Stimulated activated CD4-positive, alpha-beta T cell treated with anti-CD3 and anti-CD28 coated beads, Interleukin-12 subunit alpha, Interleukin-12 subunit beta, amount 100 ng/mL, for 24 hours (primary cell): ENCODE data around the gene ALDH4A1.

Source experiments
- DNase-seq, 2 experiments: peaks; one replicate each; pipeline ENCODE4 v3.0.0-alpha.2; 2020; ENCODE audit warnings: low read depth in 2 of 2

Gene ALDH4A1

GRCh38 chr1:18922848-18923755 is 20.7 kb upstream of the ALDH4A1 start:
- no peak for DNase-seq

- DNase-seq, result no peak
Observed at GRCh38 chr1:18922319-18922726, 20.0 kb upstream of the ALDH4A1 start.

- DNase-seq, result no peak
Observed at GRCh38 chr1:18921516-18922251, 19.3 kb upstream of the ALDH4A1 start.

- DNase-seq, result no peak
Observed at GRCh38 chr1:18920931-18921330, 18.6 kb upstream of the ALDH4A1 start.

GRCh38 chr1:18919956-18920355 is 17.6 kb upstream of the ALDH4A1 start:
- no peak for DNase-seq

- DNase-seq, result no peak
Observed at GRCh38 chr1:18919197-18919905, 17.0 kb upstream of the ALDH4A1 start.

- DNase-seq, result no peak
Observed at GRCh38 chr1:18918417-18918816, 16.1 kb upstream of the ALDH4A1 start.

- DNase-seq, result no peak
Observed at GRCh38 chr1:18917071-18917799, 14.9 kb upstream of the ALDH4A1 start.

GRCh38 chr1:18915341-18915740 is 13.0 kb upstream of the ALDH4A1 start:
- no peak for DNase-seq

- DNase-seq, result peak; percentile 50 to 74
Observed at GRCh38 chr1:18913065-18913835, 10.9 kb upstream of the ALDH4A1 start.

GRCh38 chr1:18912550-18912949 is 10.2 kb upstream of the ALDH4A1 start:
- no peak for DNase-seq

- DNase-seq, result no peak
Observed at GRCh38 chr1:18908911-18909771, 6.8 kb upstream of the ALDH4A1 start.

GRCh38 chr1:18907917-18908845 is 5.8 kb upstream of the ALDH4A1 start:
- no peak for DNase-seq

GRCh38 chr1:18907021-18907916 is 4.9 kb upstream of the ALDH4A1 start:
- DNase-seq, result peak; percentile 23 to 35

- no peak for DNase-seq
Observed at GRCh38 chr1:18903291-18903756, 969 bp upstream of the ALDH4A1 start.

- no peak for DNase-seq
Observed at GRCh38 chr1:18901952-18902522, 318 bp downstream of the ALDH4A1 start.
